Measurements from ENCODE around the gene NR3C2. TPM values are rescaled to one million over a fixed set of nuclear protein-coding genes. Genes with fewer than 3 reads are reported as not detected.

Gene NR3C2
- total and polyA plus RNA-seq, 7 donors: 0.70 to 17.9 (median 7.5) TPM

DNA sequence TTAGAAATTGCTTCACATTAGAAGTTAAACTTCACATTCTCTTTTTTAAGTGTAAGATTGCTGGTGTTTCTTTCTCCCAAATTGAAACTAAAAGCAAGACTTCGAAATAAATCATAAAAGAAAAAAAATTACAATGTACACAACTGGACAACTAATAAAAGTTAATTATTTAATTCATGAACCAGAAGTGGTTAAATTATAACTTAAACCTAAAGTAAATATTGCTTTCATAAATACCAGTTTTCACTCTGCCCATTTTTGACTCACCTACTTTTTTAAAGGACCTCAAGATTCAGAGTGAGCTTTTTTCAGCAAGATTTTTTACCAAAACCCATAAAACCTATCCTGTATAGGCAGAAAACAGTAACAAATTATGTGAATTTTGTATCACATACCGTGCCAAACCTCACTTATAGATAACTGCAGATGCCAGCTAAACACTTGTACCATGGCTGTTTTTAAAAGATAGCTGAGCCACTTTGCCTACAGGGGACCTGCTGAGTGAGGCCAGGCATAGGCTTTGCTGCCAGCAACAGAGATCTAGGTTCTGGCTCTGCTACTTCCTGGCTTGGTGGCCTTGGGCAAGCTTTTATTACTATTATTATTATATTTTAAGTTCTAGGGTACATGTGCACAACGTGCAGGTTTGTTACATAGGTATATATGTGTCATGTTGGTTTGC, 259.8 kb downstream of the NR3C2 start:
- Histone ChIP-seq H3K27ac (no peak overlapping the region), H3K9me3 (no peaks in the 10 kb centered on the region), H3K4me3 (no peak overlapping the region), H3K27me3 (ENCODE audit: insufficient read depth in 3 of 3, low read length in 2 of 3) (no peaks in the 10 kb centered on the region), H3K36me3 (ENCODE audit: insufficient read depth in 1 of 2, low read depth in 1 of 2) (no peaks in the 10 kb centered on the region), H3K4me1 (no peaks in the 10 kb centered on the region)
- intact Hi-C loops (cut with DNase I): no loop called here
- DNase-seq (no peak), ATAC-seq (no peak)
- no peak for TF ChIP-seq CTCF (IDR thresholded peaks at IDR 0.05)
- 92 to 98% (median 94%) methylated on average over 3 of the region's 3 CpGs for WGBS, 3 donors

DNA sequence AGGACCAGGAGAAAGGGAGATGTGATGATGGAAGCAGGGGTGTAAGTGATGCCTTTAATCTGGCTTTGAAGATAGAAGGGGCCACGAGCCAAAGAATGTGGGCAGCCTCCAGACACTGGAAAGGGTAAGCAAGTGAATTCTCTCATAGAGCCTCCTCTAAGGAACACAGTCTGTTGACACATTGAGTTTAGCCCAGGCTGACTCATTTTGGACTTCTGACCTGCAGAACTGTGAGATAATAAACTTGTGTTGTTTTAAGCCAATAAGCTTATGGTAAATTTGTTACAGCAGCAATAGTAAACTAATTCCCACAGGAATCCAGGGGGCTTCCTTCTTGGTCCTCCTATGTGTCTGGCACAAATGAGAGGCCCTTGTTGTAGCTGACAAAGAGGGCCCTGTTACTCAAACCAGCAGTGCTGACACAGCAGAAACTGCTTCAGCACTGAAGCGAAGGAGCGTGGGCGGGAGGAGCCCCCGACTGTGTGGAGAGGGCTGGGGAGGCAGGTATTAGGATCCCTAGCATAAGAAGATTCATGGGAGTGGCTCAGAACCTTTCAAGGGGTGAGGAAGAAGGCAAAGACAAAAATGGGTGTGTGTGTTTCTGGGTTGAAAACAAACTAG, 268.7 kb downstream of the NR3C2 start:
- TF ChIP-seq CTCF (IDR thresholded peaks at IDR 0.05): no peak

GRCh38 chr4:148171596-148171995, 270.6 kb downstream of the NR3C2 start:
- H3K27ac ChIP-seq: no peak overlapping the region
- ATAC-seq (no peak), DNase-seq (no peak)
- H3K4me1 ChIP-seq: peaks cover 3% of the 10 kb centered on the region
- WGBS, 3 donors: 85 to 91% (median 88%) methylated on average over 3 of the region's 3 CpGs
- no peaks in the 10 kb centered on the region for H3K9me3 ChIP-seq
- H3K4me3 ChIP-seq: no peak overlapping the region
- intact Hi-C loops (cut with DNase I): no loop called here
- no peak for TF ChIP-seq CTCF (IDR thresholded peaks at IDR 0.05)
- H3K27me3 ChIP-seq (ENCODE audit: insufficient read depth in 3 of 3, low read length in 2 of 3): no peaks in the 10 kb centered on the region
- H3K36me3 ChIP-seq (ENCODE audit: insufficient read depth in 1 of 2, low read depth in 1 of 2): no peaks in the 10 kb centered on the region

More for the DNA sequence above, 268.7 kb downstream of the NR3C2 start:
- DNase-seq (no peak), ATAC-seq (no peak)
- no peak overlapping the region for H3K4me3 ChIP-seq
- no peaks in the 10 kb centered on the region for H3K9me3 ChIP-seq
- H3K27me3 ChIP-seq (ENCODE audit: insufficient read depth in 3 of 3, low read length in 2 of 3): no peaks in the 10 kb centered on the region
- H3K27ac ChIP-seq: no peak overlapping the region
- WGBS, 3 donors: 88 to 93% (median 91%) methylated on average over 5 of the region's 5 CpGs
- intact Hi-C loops (cut with DNase I): no loop called here
- no peaks in the 10 kb centered on the region for H3K4me1 ChIP-seq
- H3K36me3 ChIP-seq (ENCODE audit: insufficient read depth in 1 of 2, low read depth in 1 of 2): no peaks in the 10 kb centered on the region

DNA sequence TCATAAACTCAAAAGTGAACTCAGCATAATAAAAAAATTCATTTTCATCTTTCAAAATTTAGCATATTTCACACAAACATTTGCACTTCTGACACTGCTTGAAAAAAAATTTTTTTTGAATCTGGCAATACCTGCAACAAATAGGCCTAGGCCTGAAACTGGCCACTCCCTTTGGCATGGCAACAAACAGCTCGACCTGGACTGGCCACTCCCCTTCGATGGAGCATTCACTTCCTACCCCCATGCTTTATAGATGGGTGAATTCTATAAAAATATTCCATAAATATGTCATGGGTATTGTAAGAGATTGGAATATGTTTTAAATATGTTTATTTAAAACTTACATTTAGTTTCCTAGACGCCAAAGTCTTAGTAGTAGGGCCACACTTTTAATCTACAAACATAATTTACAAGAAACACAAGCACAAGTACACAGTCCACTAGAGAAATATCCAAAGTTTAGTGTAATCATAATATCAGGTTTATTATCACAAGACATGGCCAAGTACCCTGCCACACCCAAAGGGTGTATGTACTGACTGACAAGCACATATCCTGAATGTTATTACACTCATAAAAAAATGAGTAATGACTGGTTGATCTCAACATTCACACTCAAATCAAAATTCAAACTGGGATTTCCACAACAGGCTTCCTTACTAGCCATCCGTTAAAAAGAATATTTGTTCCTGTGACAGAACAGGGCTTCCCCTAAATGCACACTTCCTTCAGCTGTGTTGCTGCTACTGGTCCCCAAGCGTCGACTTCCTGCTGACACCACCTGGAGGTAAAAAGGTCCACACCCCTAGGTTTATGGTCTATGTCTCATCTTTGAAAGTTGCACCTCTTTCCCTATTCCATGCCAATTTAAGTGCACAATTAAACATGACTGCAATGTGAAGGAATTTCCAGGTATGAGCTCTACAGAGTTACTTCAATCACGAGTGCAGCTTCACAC, 271.5 kb downstream of the NR3C2 start:
- Histone ChIP-seq H3K27me3 (ENCODE audit: insufficient read depth in 3 of 3, low read length in 2 of 3) (no peaks in the 10 kb centered on the region), H3K4me3 (no peak overlapping the region), H3K4me1 (peaks cover 12% of the 10 kb centered on the region), H3K9me3 (no peaks in the 10 kb centered on the region), H3K36me3 (ENCODE audit: insufficient read depth in 1 of 2, low read depth in 1 of 2) (no peaks in the 10 kb centered on the region), H3K27ac (no peak overlapping the region)
- ATAC-seq (no peak), DNase-seq (no peak)
- intact Hi-C loops (cut with DNase I): no loop called here
- no peak for TF ChIP-seq CTCF (IDR thresholded peaks at IDR 0.05)
- WGBS, 3 donors: 80 to 83% (median 82%) methylated on average over 7 of the region's 7 CpGs
